HG03469 (cell line): ENCODE results near the gene SAP30BP.

Experiments used
- ATAC-seq: cut with Tn5 transposase; IDR thresholded peaks from one replicate; pipeline ENCODE4 v1.9.1; 2021; ENCODE audit warnings: mild to moderate bottlenecking, moderate library complexity, moderate number of reproducible peaks; ENCODE audit not compliant: unreplicated experiment

Gene SAP30BP

GRCh38 chr17:75736173-75736835 lies 69.2 kb downstream of the SAP30BP start:
- ATAC-seq: no peak

DNA sequence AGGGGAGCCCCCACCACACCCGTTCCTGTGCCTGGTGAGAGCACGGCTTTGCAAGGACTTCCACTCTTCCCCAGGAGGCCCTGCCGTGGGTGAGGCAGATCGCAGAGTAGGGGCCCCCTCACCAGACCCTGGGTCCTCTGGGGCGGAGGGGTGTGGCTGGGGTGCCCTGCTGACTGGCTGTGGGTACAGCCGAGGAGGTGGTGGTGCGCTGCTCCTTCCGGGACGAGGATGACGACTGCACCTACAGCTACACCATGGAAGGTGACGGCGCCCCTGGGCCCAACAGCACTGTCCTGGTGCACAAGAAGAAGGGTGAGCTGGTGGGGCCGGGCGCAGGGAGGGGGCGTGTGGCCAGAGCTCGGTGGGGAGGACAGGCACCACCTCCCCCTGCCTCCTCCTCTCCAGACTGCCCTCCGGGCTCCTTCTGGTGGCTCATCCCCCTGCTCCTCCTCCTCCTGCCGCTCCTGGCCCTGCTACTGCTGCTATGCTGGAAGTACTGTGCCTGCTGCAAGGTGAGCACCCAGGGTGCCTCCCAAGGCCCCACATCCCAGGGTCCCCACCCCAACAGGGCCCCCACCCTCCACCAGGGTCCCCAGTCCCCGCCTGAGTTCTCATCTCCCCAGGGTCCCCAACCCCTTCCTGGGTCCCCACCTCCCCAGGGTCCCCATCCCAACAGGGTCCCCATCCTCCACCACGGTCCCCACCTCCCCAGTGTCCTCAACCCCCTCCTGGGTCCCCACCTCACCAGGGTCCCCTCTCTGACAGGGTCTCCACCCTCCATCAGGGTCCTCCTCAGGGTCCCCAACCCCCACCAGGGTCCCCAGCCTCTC lies 70.2 kb downstream of the SAP30BP start:
- ATAC-seq: no peak

GRCh38 chr17:75738218-75738802 lies 71.2 kb downstream of the SAP30BP start:
- no peak for ATAC-seq

DNA sequence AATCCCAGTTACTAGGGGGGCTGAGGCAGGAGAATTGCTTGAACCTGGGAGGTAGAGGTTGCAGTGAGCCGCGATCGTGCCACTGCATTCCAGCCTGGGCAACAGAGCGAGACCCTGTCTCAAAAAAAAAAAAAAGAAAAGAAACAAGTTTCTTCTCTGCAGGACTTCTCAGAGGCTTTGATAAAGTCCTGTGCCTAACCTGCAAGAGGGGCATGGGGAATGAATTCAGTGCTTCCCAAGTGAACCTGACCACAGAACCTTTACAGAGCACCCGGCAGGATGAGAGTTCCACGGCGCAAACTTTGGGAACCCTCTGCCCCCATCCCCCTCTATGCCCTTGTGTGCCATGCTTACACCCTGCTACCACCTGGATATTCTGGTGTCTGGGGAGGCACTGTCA lies 72.0 kb downstream of the SAP30BP start:
- no peak for ATAC-seq

DNA sequence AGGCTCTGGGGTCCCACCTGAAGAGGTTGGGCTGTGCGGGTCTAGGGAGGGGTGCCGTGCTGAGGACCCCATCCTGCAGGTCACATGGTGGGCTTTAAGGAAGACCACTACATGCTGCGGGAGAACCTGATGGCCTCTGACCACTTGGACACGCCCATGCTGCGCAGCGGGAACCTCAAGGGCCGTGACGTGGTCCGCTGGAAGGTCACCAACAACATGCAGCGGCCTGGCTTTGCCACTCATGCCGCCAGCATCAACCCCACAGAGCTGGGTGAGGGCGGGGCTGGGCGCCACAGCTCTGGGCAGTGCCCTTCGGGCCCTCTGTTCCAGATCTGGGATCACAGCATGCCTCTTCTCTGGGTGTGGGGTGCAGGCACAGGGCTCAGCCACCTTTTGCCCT lies 72.7 kb downstream of the SAP30BP start:
- ATAC-seq: no peak

GRCh38 chr17:75740215-75740614 lies 73.1 kb downstream of the SAP30BP start:
- no peak for ATAC-seq

- no peak for ATAC-seq
These were observed 73.5 kb downstream of the SAP30BP start for GRCh38 chr17:75740631-75741077.

GRCh38 chr17:75742337-75742736 lies 75.2 kb downstream of the SAP30BP start:
- ATAC-seq: no peak

DNA sequence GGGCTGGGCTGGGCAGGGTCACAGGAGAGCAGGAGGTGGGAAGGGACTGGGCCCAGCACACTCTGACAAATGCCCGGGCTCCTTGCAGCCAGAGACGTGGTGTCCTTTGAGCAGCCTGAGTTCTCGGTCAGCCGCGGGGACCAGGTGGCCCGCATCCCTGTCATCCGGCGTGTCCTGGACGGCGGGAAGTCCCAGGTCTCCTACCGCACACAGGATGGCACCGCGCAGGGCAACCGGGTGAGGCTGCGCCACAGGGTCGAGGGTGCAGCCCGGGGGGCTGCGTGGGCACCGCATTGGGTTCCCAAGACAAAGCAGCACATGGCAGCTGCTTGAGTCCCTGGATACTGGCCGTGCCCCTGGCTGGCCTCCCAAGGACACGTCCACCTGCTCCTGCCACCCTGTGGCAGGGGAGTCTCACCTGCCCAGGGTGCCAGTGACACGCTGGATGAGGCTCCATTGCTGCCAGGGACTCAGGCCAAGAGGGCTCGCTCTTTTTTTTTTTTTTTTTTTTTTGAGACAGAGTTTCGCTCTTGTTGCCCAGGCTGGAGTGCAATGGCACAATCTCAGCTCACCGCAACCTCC lies 76.6 kb downstream of the SAP30BP start:
- ATAC-seq: no peak

DNA sequence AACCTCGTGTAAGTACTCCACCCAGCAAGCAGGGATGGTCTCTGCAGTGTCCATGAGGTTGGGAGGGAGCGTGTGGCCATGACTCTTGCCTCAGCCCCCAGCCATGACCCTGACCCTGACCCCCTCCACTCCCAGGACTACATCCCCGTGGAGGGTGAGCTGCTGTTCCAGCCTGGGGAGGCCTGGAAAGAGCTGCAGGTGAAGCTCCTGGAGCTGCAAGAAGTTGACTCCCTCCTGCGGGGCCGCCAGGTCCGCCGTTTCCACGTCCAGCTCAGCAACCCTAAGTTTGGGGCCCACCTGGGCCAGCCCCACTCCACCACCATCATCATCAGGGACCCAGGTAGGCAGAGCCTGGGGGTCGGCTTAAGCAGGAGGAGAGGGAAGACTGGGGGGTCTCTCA lies 81.6 kb downstream of the SAP30BP start:
- ATAC-seq: no peak

- ATAC-seq: no peak
These were observed 82.6 kb downstream of the SAP30BP start for GRCh38 chr17:75749545-75750389.

GRCh38 chr17:75750661-75751423 lies 83.7 kb downstream of the SAP30BP start:
- ATAC-seq: no peak

GRCh38 chr17:75751676-75752404 lies 84.7 kb downstream of the SAP30BP start:
- ATAC-seq: no peak

DNA sequence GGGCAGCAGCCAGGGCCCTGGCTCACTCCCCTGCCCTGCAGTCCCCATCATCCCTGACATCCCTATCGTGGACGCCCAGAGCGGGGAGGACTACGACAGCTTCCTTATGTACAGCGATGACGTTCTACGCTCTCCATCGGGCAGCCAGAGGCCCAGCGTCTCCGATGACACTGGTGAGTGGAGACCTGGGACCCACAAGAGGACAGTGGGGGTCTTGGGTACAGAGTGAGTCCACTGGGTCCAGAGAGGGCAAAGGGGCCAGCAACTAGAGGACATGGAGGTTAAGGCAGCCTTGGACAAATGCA lies 85.2 kb downstream of the SAP30BP start:
- ATAC-seq: no peak

GRCh38 chr17:75752802-75753513 lies 85.8 kb downstream of the SAP30BP start:
- no peak for ATAC-seq

- no peak for ATAC-seq
These were observed 86.6 kb downstream of the SAP30BP start for GRCh38 chr17:75753514-75754377.

- no peak for ATAC-seq
These were observed 87.5 kb downstream of the SAP30BP start for GRCh38 chr17:75754378-75755204.
